Stimulated activated CD4-positive, alpha-beta T cell treated with anti-CD3 and anti-CD28 coated beads, TNF-alpha, amount 100 ng/mL, for 48 hours (primary cell): ENCODE data around the gene SEC24C.
"Not testable (repeated sequence)": the region's sequence is repeated elsewhere in the genome, so short reads cannot be mapped to it uniquely, and the experiment has no call there.

Experiments
- DNase-seq, 3 donors: peaks; one replicate each; pipeline ENCODE4 v3.0.0-alpha.2; 2020; ENCODE audit warnings: low read depth in 3 of 3

SEC24C gene

GRCh38 chr10:73791871-73792400 lies 47.8 kb downstream of the SEC24C start:
- no peak for DNase-seq

- no peak for DNase-seq
Measured at GRCh38 chr10:73793456-73793855, 49.3 kb downstream of the SEC24C start.

- DNase-seq, result not testable (repeated sequence)
Measured at GRCh38 chr10:73795491-73795890, 51.3 kb downstream of the SEC24C start.

- DNase-seq, result not testable (repeated sequence)
Measured at GRCh38 chr10:73796035-73796434, 51.9 kb downstream of the SEC24C start.

- DNase-seq, result no peak
Measured at GRCh38 chr10:73796766-73797165, 52.6 kb downstream of the SEC24C start.

GRCh38 chr10:73797324-73798025 lies 53.3 kb downstream of the SEC24C start:
- DNase-seq, result no peak

GRCh38 chr10:73798087-73798486 lies 53.9 kb downstream of the SEC24C start:
- DNase-seq, result no peak

GRCh38 chr10:73798927-73799560 lies 54.9 kb downstream of the SEC24C start:
- no peak for DNase-seq

GRCh38 chr10:73799899-73800559 lies 55.9 kb downstream of the SEC24C start:
- DNase-seq, result no peak

- DNase-seq, result no peak
Measured at GRCh38 chr10:73800560-73801252, 56.5 kb downstream of the SEC24C start.

- no peak for DNase-seq
Measured at GRCh38 chr10:73801253-73801590, 57.0 kb downstream of the SEC24C start.

- no peak for DNase-seq
Measured at GRCh38 chr10:73802276-73802991, 58.3 kb downstream of the SEC24C start.

GRCh38 chr10:73803680-73804286 lies 59.6 kb downstream of the SEC24C start:
- no peak for DNase-seq

GRCh38 chr10:73806176-73806950 lies 62.2 kb downstream of the SEC24C start:
- no peak for DNase-seq

GRCh38 chr10:73807471-73807870 lies 63.3 kb downstream of the SEC24C start:
- no peak for DNase-seq

GRCh38 chr10:73808021-73808815 lies 64.0 kb downstream of the SEC24C start:
- no peak for DNase-seq

- no peak for DNase-seq
Measured at GRCh38 chr10:73809061-73809818, 65.1 kb downstream of the SEC24C start.

GRCh38 chr10:73810358-73810734 lies 66.2 kb downstream of the SEC24C start:
- no peak for DNase-seq
